ENCODE measurements around the gene TFCP2. TPM values are rescaled to one million over a fixed set of nuclear protein-coding genes. Genes with fewer than 3 reads are reported as not detected.
A peak's percentile ranks its signal among the peaks of the same experiment; 100 is the strongest.

TFCP2 gene
- total RNA-seq, 2 donors from 2014 or later = 7.9 to 9.9 TPM

- ATAC-seq = no peak
- WGBS, 2 donors = 93 to 97% methylated on average over 2 of the region's 2 CpGs
- DNase-seq = no peak
- no peak overlapping the region for H3K27ac ChIP-seq
- no peaks in the 10 kb centered on the region for H3K9me3 ChIP-seq
- intact Hi-C loops (cut with DNase I) = no loop called here
- no peaks in the 10 kb centered on the region for H3K36me3 ChIP-seq (replicated peaks in 1 of 2; ENCODE audit: insufficient read depth in 1 of 2, low read depth in 2 of 2)
- no peak overlapping the region for H3K4me3 ChIP-seq
- no peaks in the 10 kb centered on the region for H3K4me1 ChIP-seq
- TF ChIP-seq POLR2A (IDR thresholded peaks at IDR 0.05) (no peak), CTCF (IDR thresholded peaks at IDR 0.05) (no peak)
- no peaks in the 10 kb centered on the region for H3K27me3 ChIP-seq
These were observed 45.7 kb downstream of the TFCP2 start for GRCh38 chr12:51127050-51127729.

DNA sequence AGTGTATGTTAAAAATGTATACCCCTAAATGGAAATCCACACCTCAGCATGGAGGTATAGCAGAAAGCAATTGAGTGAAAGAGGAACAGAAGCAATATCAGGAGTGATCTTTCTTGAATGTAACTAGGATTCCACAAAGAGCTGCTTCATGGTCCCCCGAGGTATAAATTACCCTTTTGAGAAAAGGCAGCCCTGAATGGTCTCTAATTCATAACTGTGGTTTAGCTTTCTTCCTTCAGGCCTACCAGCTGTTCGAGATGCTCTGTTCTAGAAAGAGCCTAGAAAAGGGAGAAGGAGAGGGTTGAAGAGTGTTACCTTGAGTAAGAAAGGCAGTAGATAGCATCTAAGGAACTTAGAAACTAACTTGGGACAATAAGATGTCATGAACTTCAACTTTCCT is 46.6 kb downstream of the TFCP2 start:
- H3K4me3 ChIP-seq = no peak overlapping the region
- H3K27ac ChIP-seq = no peak overlapping the region
- no peaks in the 10 kb centered on the region for H3K36me3 ChIP-seq (replicated peaks in 1 of 2; ENCODE audit: insufficient read depth in 1 of 2, low read depth in 2 of 2)
- intact Hi-C loops (cut with DNase I) = no loop called here
- H3K9me3 ChIP-seq = no peaks in the 10 kb centered on the region
- H3K27me3 ChIP-seq = no peaks in the 10 kb centered on the region
- H3K4me1 ChIP-seq = no peaks in the 10 kb centered on the region
- TF ChIP-seq CTCF (IDR thresholded peaks at IDR 0.05) (no peak), POLR2A (IDR thresholded peaks at IDR 0.05) (no peak)
- DNase-seq = no peak
- WGBS, 2 donors = 87% methylated on average over 2 of the region's 2 CpGs
- ATAC-seq = no peak

GRCh38 chr12:51124504-51124903 is 48.4 kb downstream of the TFCP2 start:
- no peak for ATAC-seq
- WGBS, 2 donors = 96 to 98% methylated on average over 12 to 14 of the region's 14 CpGs
- no peaks in the 10 kb centered on the region for H3K36me3 ChIP-seq (replicated peaks in 1 of 2; ENCODE audit: insufficient read depth in 1 of 2, low read depth in 2 of 2)
- DNase-seq = peak in 1 of 4 donors; percentile 8
- no peaks in the 10 kb centered on the region for H3K9me3 ChIP-seq
- H3K27me3 ChIP-seq = no peaks in the 10 kb centered on the region
- TF ChIP-seq CTCF (IDR thresholded peaks at IDR 0.05) (no peak), POLR2A (IDR thresholded peaks at IDR 0.05) (no peak)
- no peak overlapping the region for H3K27ac ChIP-seq
- intact Hi-C loops (cut with DNase I) = no loop called here
- no peak overlapping the region for H3K4me3 ChIP-seq
- no peaks in the 10 kb centered on the region for H3K4me1 ChIP-seq

DNA sequence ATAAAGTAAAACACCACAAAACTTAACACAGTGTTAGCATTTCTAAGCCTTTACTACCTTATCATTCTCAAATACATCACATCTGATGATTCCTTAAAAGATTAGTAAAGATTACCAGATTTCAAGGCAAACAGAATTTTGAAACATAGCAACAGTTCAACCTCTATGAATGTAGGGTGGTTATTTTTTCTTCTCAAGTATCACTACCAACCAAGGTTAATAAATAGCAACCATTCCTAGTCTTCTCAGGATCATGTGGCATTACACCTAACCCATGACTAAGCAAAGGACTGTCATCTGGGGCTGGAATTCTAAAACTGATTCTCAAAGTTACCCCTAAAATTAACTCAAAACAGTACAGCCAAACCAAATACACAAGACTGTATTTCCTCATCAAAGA is 50.1 kb downstream of the TFCP2 start:
- Histone ChIP-seq H3K27ac (no peak overlapping the region), H3K9me3 (no peaks in the 10 kb centered on the region), H3K4me1 (no peaks in the 10 kb centered on the region), H3K27me3 (no peaks in the 10 kb centered on the region), H3K4me3 (no peak overlapping the region), H3K36me3 (replicated peaks in 1 of 2; ENCODE audit: insufficient read depth in 1 of 2, low read depth in 2 of 2) (no peaks in the 10 kb centered on the region)
- no peak for DNase-seq
- TF ChIP-seq POLR2A (IDR thresholded peaks at IDR 0.05) (no peak), CTCF (IDR thresholded peaks at IDR 0.05) (no peak)
- ATAC-seq = no peak
- intact Hi-C loops (cut with DNase I) = no loop called here

- DNase-seq (no peak), ATAC-seq (no peak)
- no peaks in the 10 kb centered on the region for H3K4me1 ChIP-seq
- no peak overlapping the region for H3K4me3 ChIP-seq
- TF ChIP-seq CTCF (IDR thresholded peaks at IDR 0.05) (no peak), POLR2A (IDR thresholded peaks at IDR 0.05) (no peak)
- H3K27ac ChIP-seq = no peak overlapping the region
- peaks cover 0 to 3% of the 10 kb centered on the region in 2 donors for H3K36me3 ChIP-seq (replicated peaks in 1 of 2; ENCODE audit: insufficient read depth in 1 of 2, low read depth in 2 of 2)
- intact Hi-C loops (cut with DNase I) = no loop called here
- H3K9me3 ChIP-seq = no peaks in the 10 kb centered on the region
- WGBS, 2 donors = 66 to 71% methylated on average over 3 of the region's 3 CpGs
- H3K27me3 ChIP-seq = no peaks in the 10 kb centered on the region
These were observed 54.2 kb downstream of the TFCP2 start for GRCh38 chr12:51118706-51119105.
